Ovary (tissue), 3 donors: ENCODE data around the gene DENND5A.

ENCODE experiments used
- CTCF ChIP-seq, 3 donors: fragments of 450-650 bp in 2 of 3; fragments of 200-600 bp in 1 of 3; IDR thresholded peaks; one replicate each; pipeline versions ENCODE4 v1.5.1 to v1.8.0; 2016 to 2022; ENCODE audit warnings: antibody characterized with exemption in 3 of 3, mild to moderate bottlenecking in 1 of 3
- POLR2A ChIP-seq: fragments of 450-650 bp; IDR thresholded peaks from one replicate; pipeline ENCODE4 v1.6.1; 2017; ENCODE audit warnings: antibody characterized with exemption, mild to moderate bottlenecking, moderate library complexity
- donor health status: DM: no; HTN: no; CAD: no.

- TF ChIP-seq CTCF (IDR thresholded peaks at IDR 0.05), result no peak
- no peak for TF ChIP-seq POLR2A
Measured at GRCh38 chr11:9177438-9178091, 87.6 kb downstream of the DENND5A start.
